ENCODE measurements around the gene TSHZ2. TPM values are rescaled to one million over a fixed set of nuclear protein-coding genes. Genes with fewer than 3 reads are reported as not detected.

TSHZ2 gene
- total RNA-seq, 1 experiment from 2014 or later = 0.07 TPM

- Histone ChIP-seq H3K79me1 (ENCODE audit: insufficient read depth, low read depth, low read length, poor library complexity, severe bottlenecking) (no peaks in the 10 kb centered on the region), H4K91ac (ENCODE audit: insufficient read length, low read depth, low read length) (no peak overlapping the region), H3K4me1 (ENCODE audit: insufficient read depth, low read length) (peaks cover 2% of the 10 kb centered on the region; the same call in 1 of the 2 replicates), H4K5ac (ENCODE audit: insufficient read length, low read depth, low read length) (no peak overlapping the region), H4K8ac (replicated peaks; ENCODE audit: insufficient read length, low read depth, low read length) (no peak overlapping the region), H2BK120ac (ENCODE audit: low read depth, low read length, poor library complexity, severe bottlenecking) (no peak overlapping the region), H3K56ac (ENCODE audit: insufficient read length, low read depth, low read length) (no peak overlapping the region), H4K20me1 (ENCODE audit: control insufficient read depth, insufficient read depth, insufficient read length) (no peaks in the 10 kb centered on the region), H3K9me3 (ENCODE audit: control insufficient read depth, low read depth, low read length) (no peaks in the 10 kb centered on the region), H3K79me2 (ENCODE audit: insufficient read depth, low read length) (no peaks in the 10 kb centered on the region), H2BK15ac (ENCODE audit: low read depth, low read length) (no peak overlapping the region), H3K27me3 (ENCODE audit: insufficient read depth, low read length) (no peaks in the 10 kb centered on the region), H3K18ac (ENCODE audit: insufficient read length, low read depth, low read length) (no peak overlapping the region), H2AFZ (ENCODE audit: low read length) (no peak overlapping the region), H2BK12ac (ENCODE audit: insufficient read length, low read depth, low read length) (no peak overlapping the region), H3K9ac (ENCODE audit: extremely low read depth, insufficient read length, low read length) (no peak overlapping the region), H2BK20ac (ENCODE audit: low read depth, low read length, poor library complexity, severe bottlenecking) (no peak overlapping the region), H3K14ac (ENCODE audit: insufficient read depth, low read length) (no peak overlapping the region), H3K23ac (ENCODE audit: insufficient read length, low read depth, low read length) (no peak overlapping the region), H3T11ph (ENCODE audit: low read length) (no peak overlapping the region), H3K23me2 (ENCODE audit: insufficient read length, low read depth, low read length, poor library complexity, severe bottlenecking) (no peaks in the 10 kb centered on the region), H3K27ac (ENCODE audit: insufficient read length, low read depth, low read length) (no peak overlapping the region), H3K4ac (ENCODE audit: low read depth, low read length) (no peak overlapping the region), H3K4me2 (ENCODE audit: insufficient read depth, insufficient read length, low read length) (no peak overlapping the region), H2BK5ac (ENCODE audit: insufficient read length, low read length) (no peak overlapping the region), H2AK5ac (ENCODE audit: insufficient read length, low read length) (no peak overlapping the region)
- Mint-ChIP-seq H3K4me1 (peaks cover 14 to 16% of the 10 kb centered on the region in 2 experiments), H3K36me3 (ENCODE audit: insufficient read depth in 1 of 3, low read depth in 3 of 3) (no peaks in the 10 kb centered on the region), H3K27me3 (ENCODE audit: low read depth) (no peaks in the 10 kb centered on the region; the same call in 1 of the 2 replicates), H3K27ac (0 out of 7 replicates have a peak overlapping the region, but pooled peaks of 1 of the 3 experiments have one; percentile 35), H3K9me3 (peaks cover 0 to 3% of the 10 kb centered on the region in 2 experiments; a peak in 2 of 5 replicates), H3K4me3 (no peak overlapping the region)
- peak; percentile 83 for TF ChIP-seq CTCF (conservative IDR thresholded peaks at IDR 0.05)
- no CpG with 5 or more reads among the region's 11 CpGs for WGBS (ENCODE audit: extremely low coverage, insufficient read length, low lambda C conversion rate)
- DNase-seq = peak; percentile 83
These were observed 185.6 kb downstream of the TSHZ2 start for GRCh38 chr20:53157443-53158408.

All from H9 (cell line).